WERI-Rb-1 (cell line): Measurements from ENCODE around the gene SETD7.

ENCODE experiments used
- DNase-seq: peaks from one replicate; pipeline ENCODE4 v3.0.0-alpha.2; 2020
- H3K27ac ChIP-seq: fragments of 250-450 bp; sonication (Bioruptor Pico); 2 replicates; pipeline ENCODE4 v1.5.1; 2020; ENCODE audit warnings: mild to moderate bottlenecking, moderate library complexity
- H3K27me3 ChIP-seq: fragments of 250-450 bp; sonication (Bioruptor Pico); 2 replicates; pipeline ENCODE4 v1.5.1; 2021; ENCODE audit warnings: mild to moderate bottlenecking, low read depth, moderate library complexity; ENCODE audit not compliant: insufficient read depth, severe bottlenecking
- H3K36me3 ChIP-seq: fragments of 250-450 bp; sonication (Bioruptor Pico); 2 replicates; pipeline ENCODE4 v1.5.1; 2020; ENCODE audit warnings: mild to moderate bottlenecking, moderate library complexity
- H3K4me3 ChIP-seq: 2 replicates; pipeline ENCODE4 v1.5.1; 2011; ENCODE audit warnings: low read depth, mild to moderate bottlenecking, control low read depth, low read length
- H3K9me3 ChIP-seq: fragments of 250-450 bp; sonication (Bioruptor Pico); 2 replicates; pipeline ENCODE4 v1.5.1; 2021; ENCODE audit warnings: mild to moderate bottlenecking, moderate library complexity; ENCODE audit not compliant: severe bottlenecking
- CTCF ChIP-seq: IDR thresholded peaks from 2 replicates; pipeline ENCODE4 v1.5.1; 2011; ENCODE audit warnings: low read depth, mild to moderate bottlenecking, control low read depth, inconsistent platforms, low read length

SETD7 gene

GRCh38 chr4:139481465-139481864 is 74.6 kb downstream of the SETD7 start:
- no peak for TF ChIP-seq CTCF
- H3K9me3 ChIP-seq = no peaks in the 10 kb centered on the region
- no peaks in the 10 kb centered on the region for H3K36me3 ChIP-seq
- H3K4me3 ChIP-seq = no peak overlapping the region
- no peak for DNase-seq
- no peaks in the 10 kb centered on the region for H3K27me3 ChIP-seq
- no peak overlapping the region for H3K27ac ChIP-seq

DNA sequence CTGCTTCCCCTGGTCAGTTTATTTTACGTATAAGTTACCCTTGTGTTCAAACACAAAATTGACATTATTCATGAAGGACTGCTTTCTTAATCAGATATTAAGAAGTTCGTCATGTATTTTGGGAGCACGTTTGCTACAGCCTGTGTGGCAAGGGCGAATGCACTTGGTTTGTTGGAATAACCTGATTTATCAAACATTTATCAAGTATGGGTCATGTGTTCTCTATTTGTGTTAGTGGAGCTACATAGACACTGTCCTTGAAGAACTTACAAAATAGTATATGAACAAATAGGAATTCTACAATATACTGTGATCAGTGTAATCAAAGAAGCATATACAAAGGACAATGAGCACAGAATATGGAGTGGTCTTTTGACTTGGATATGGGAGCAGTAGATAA is 79.7 kb downstream of the SETD7 start:
- Histone ChIP-seq H3K27me3 (no peaks in the 10 kb centered on the region), H3K9me3 (peaks cover 4% of the 10 kb centered on the region), H3K36me3 (peaks cover 15% of the 10 kb centered on the region), H3K27ac (no peak overlapping the region), H3K4me3 (no peak overlapping the region)
- no peak for TF ChIP-seq CTCF
- no peak for DNase-seq

- no peak for TF ChIP-seq CTCF
- peaks cover 15% of the 10 kb centered on the region for H3K36me3 ChIP-seq
- H3K4me3 ChIP-seq = no peak overlapping the region
- H3K27me3 ChIP-seq = no peaks in the 10 kb centered on the region
- no peak for DNase-seq
- H3K9me3 ChIP-seq = peaks cover 4% of the 10 kb centered on the region
- H3K27ac ChIP-seq = no peak overlapping the region
Observed at GRCh38 chr4:139472852-139473251, 83.2 kb downstream of the SETD7 start.

DNA sequence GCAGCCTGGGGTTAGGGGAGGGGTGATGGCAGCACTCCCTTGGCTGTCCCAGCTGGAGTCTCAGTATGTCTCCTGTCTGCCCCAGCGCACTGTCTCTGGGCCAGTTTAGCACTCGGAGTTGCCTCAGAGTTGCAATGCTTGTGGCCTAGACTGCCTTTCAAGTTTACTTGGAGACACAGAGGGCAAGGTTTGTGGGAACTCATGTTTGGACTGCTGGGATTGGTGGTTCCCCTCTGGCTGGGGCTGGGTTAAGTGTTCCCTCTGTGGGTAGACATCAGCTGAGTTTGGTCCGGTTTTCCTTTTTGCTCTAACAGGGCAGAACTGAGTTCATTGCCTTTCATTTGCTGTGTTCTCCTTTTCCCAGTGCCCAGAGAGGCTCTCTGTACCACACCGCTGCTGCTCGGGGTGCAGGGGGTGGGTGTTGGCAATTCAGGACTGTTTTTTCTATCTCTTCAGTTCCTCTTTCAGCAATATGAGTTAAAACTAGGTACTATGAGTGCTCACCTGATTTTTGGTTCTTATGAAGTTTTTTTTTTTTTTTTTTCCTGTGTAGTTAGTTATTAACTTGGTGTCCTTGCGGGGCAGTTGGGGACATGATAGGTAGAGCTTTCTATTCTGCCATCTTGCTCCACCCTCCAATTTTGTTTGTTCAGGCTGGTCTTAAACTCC is 84.9 kb downstream of the SETD7 start:
- no peaks in the 10 kb centered on the region for H3K27me3 ChIP-seq
- peaks cover 4% of the 10 kb centered on the region for H3K9me3 ChIP-seq
- H3K4me3 ChIP-seq = no peak overlapping the region
- H3K36me3 ChIP-seq = peaks cover 15% of the 10 kb centered on the region
- no peak overlapping the region for H3K27ac ChIP-seq
- no peak for TF ChIP-seq CTCF
- no peak for DNase-seq

- peaks cover 15% of the 10 kb centered on the region for H3K36me3 ChIP-seq
- no peak for DNase-seq
- no peak for TF ChIP-seq CTCF
- H3K27me3 ChIP-seq = no peaks in the 10 kb centered on the region
- H3K27ac ChIP-seq = no peak overlapping the region
- H3K9me3 ChIP-seq = peaks cover 4% of the 10 kb centered on the region
- H3K4me3 ChIP-seq = no peak overlapping the region
Observed at GRCh38 chr4:139470295-139470694, 85.7 kb downstream of the SETD7 start.

DNA sequence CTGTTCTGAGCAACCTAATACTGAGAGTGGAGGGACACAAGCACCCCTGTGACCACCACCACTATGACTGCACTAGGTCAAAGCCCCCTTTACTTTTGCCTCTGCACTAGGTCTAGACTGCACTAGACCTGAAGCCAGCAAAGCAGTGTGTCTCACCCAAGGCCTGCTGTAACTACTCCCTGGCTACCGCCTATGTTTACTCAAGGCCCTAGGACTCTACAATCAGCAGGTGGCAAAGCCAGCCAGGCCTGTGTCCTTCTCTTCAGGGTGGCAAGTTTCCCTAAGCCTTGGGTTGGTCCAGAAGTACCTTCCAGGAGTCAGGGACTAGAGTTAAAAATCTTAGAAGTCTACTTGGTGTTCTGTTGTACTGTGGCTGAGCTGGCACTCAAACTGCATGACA is 86.2 kb downstream of the SETD7 start:
- DNase-seq = no peak
- H3K27me3 ChIP-seq = no peaks in the 10 kb centered on the region
- peaks cover 15% of the 10 kb centered on the region for H3K36me3 ChIP-seq
- no peak overlapping the region for H3K4me3 ChIP-seq
- no peak overlapping the region for H3K27ac ChIP-seq
- TF ChIP-seq CTCF = no peak
- peaks cover 4% of the 10 kb centered on the region for H3K9me3 ChIP-seq
